ENCODE results near the gene CFAP69. TPM values are rescaled to one million over a fixed set of nuclear protein-coding genes. Genes with fewer than 3 reads are reported as not detected.

The CFAP69 gene
- total and polyA plus RNA-seq, 2 donors (not counting 1 experiment from before 2014, with no cell fraction given): 0.10 to 0.15 TPM

- H3K4me3 Mint-ChIP-seq: no peak overlapping the region
- Histone ChIP-seq H3K4me1 (ENCODE audit: control insufficient read depth in 2 of 2, insufficient read depth in 2 of 2, low read length in 2 of 2) (no peaks in the 10 kb centered on the region), H3K9ac (ENCODE audit: low read length) (no peak overlapping the region), H3K27me3 (replicated peaks in 1 of 4; ENCODE audit: control extremely low read depth in 1 of 4, control insufficient read depth in 3 of 4, insufficient read depth in 4 of 4, low read length in 3 of 4) (no peaks in the 10 kb centered on the region), H3K36me3 (replicated peaks in 1 of 2; ENCODE audit: control extremely low read depth in 1 of 2, control insufficient read depth in 1 of 2, extremely low read depth in 1 of 2, insufficient read depth in 2 of 2, low read length in 1 of 2) (no peaks in the 10 kb centered on the region), H4K20me1 (ENCODE audit: control insufficient read depth, insufficient read depth, low read length, poor library complexity, severe bottlenecking) (no peaks in the 10 kb centered on the region), H3K9me3 (ENCODE audit: control extremely low read depth in 1 of 3, control insufficient read depth in 2 of 3, insufficient read depth in 1 of 3, low read length in 2 of 3) (no peaks in the 10 kb centered on the region), H3K79me2 (ENCODE audit: control insufficient read depth, insufficient read depth, low read length) (no peaks in the 10 kb centered on the region), H3K4me2 (replicated peaks; ENCODE audit: low read depth, low read length, poor library complexity, severe bottlenecking) (no peak overlapping the region), H3K27ac (ENCODE audit: low read length in 2 of 2) (no peak overlapping the region), H3K4me3 (ENCODE audit: control extremely low read depth in 1 of 5, extremely low read depth in 1 of 5, insufficient read depth in 1 of 5, low read depth in 2 of 5, low read length in 4 of 5) (no peak overlapping the region), H2AFZ (ENCODE audit: insufficient read depth, low read depth, low read length, poor library complexity, severe bottlenecking) (no peak overlapping the region)
- TF ChIP-seq EZH2 (IDR thresholded peaks at IDR 0.05; ENCODE audit: borderline replicate concordance, insufficient read depth, low read depth, low read length, poor library complexity, severe bottlenecking) (no peak), CTCF (IDR thresholded peaks at IDR 0.05) (peak; percentile 69)
- ChIA-PET CTCF (interaction anchor here (1.0 to 2.4 kb wide), 4 partner anchors 108 to 165 kb away, joined by 3 to 13 read pairs (median 8); partner anchors contain the start of gene STEAP1), POLR2A (no interaction called here)
- H3K9me3 Mint-ChIP-seq (ENCODE audit: insufficient read depth): no peaks in the 10 kb centered on the region
- DNase-seq: peak; percentile 14
- H3K27ac Mint-ChIP-seq: no peak overlapping the region
- ATAC-seq (ENCODE audit: low read depth): peak; percentile 43
- no peaks in the 10 kb centered on the region for H3K4me1 Mint-ChIP-seq
- H3K27me3 Mint-ChIP-seq: peaks cover 18% of the 10 kb centered on the region
- intact Hi-C loops (cut with micrococcal nuclease): loop anchor here (1.0 kb wide), 2 partner anchors 108 to 165 kb away; partner anchors contain the start of gene STEAP1
Measured at GRCh38 chr7:90262438-90262837, 17.5 kb downstream of the CFAP69 start.

- H3K4me1 ChIP-seq (ENCODE audit: control insufficient read depth in 2 of 2, insufficient read depth in 2 of 2, low read length in 2 of 2): no peaks in the 10 kb centered on the region
- H3K79me2 ChIP-seq (ENCODE audit: control insufficient read depth, insufficient read depth, low read length): no peaks in the 10 kb centered on the region
- H3K36me3 ChIP-seq (replicated peaks in 1 of 2; ENCODE audit: control extremely low read depth in 1 of 2, control insufficient read depth in 1 of 2, extremely low read depth in 1 of 2, insufficient read depth in 2 of 2, low read length in 1 of 2): no peaks in the 10 kb centered on the region
- no peaks in the 10 kb centered on the region for H3K9me3 ChIP-seq (ENCODE audit: control extremely low read depth in 1 of 3, control insufficient read depth in 2 of 3, insufficient read depth in 1 of 3, low read length in 2 of 3)
- no peak overlapping the region for H3K27ac ChIP-seq (ENCODE audit: low read length in 2 of 2)
- H3K27ac Mint-ChIP-seq: no peak overlapping the region
- no CpG with 5 or more reads among the region's 3 CpGs for WGBS (ENCODE audit: insufficient coverage)
- no peak overlapping the region for H3K4me3 Mint-ChIP-seq
- no peak overlapping the region for H2AFZ ChIP-seq (ENCODE audit: insufficient read depth, low read depth, low read length, poor library complexity, severe bottlenecking)
- no peaks in the 10 kb centered on the region for H3K27me3 ChIP-seq (replicated peaks in 1 of 4; ENCODE audit: control extremely low read depth in 1 of 4, control insufficient read depth in 3 of 4, insufficient read depth in 4 of 4, low read length in 3 of 4)
- no peaks in the 10 kb centered on the region for H3K9me3 Mint-ChIP-seq (ENCODE audit: insufficient read depth)
- H3K4me1 Mint-ChIP-seq: no peaks in the 10 kb centered on the region
- intact Hi-C loops (cut with micrococcal nuclease): no loop called here
- H3K9ac ChIP-seq (ENCODE audit: low read length): no peak overlapping the region
- DNase-seq (no peak), ATAC-seq (ENCODE audit: low read depth) (no peak)
- peaks cover 11% of the 10 kb centered on the region for H3K27me3 Mint-ChIP-seq
- CTCF ChIA-PET: no interaction called here
- POLR2A ChIA-PET: no interaction called here
- H3K4me3 ChIP-seq (ENCODE audit: control extremely low read depth in 1 of 5, extremely low read depth in 1 of 5, insufficient read depth in 1 of 5, low read depth in 2 of 5, low read length in 4 of 5): no peak overlapping the region
- no peak overlapping the region for H3K4me2 ChIP-seq (replicated peaks; ENCODE audit: low read depth, low read length, poor library complexity, severe bottlenecking)
- TF ChIP-seq CTCF (IDR thresholded peaks at IDR 0.05) (no peak), EZH2 (IDR thresholded peaks at IDR 0.05; ENCODE audit: borderline replicate concordance, insufficient read depth, low read depth, low read length, poor library complexity, severe bottlenecking) (no peak)
- no peaks in the 10 kb centered on the region for H4K20me1 ChIP-seq (ENCODE audit: control insufficient read depth, insufficient read depth, low read length, poor library complexity, severe bottlenecking)
Measured at GRCh38 chr7:90266808-90267207, 21.8 kb downstream of the CFAP69 start.
